ENCODE data around the gene ACSM2A.
"Not testable (repeated sequence)": the region's sequence is repeated elsewhere in the genome, so short reads cannot be mapped to it uniquely, and the experiment has no call there.

ACSM2A gene

GRCh38 chr16:20415541-20415940 is 35.8 kb upstream of the ACSM2A start:
- no peak for TF ChIP-seq CTCF (IDR thresholded peaks at IDR 0.05; ENCODE audit: insufficient read depth, low read length, poor library complexity, severe bottlenecking)
- DNase-seq (ENCODE audit: extremely low read depth, insufficient read length): no peak
- no peak overlapping the region for H3K4me3 ChIP-seq (replicated peaks; ENCODE audit: low read depth, low read length)
- H3K36me3 ChIP-seq (ENCODE audit: control insufficient read depth, insufficient read depth, low read length): no peaks in the 10 kb centered on the region
- no peaks in the 10 kb centered on the region; the same call in none of the 2 replicates for H3K27me3 ChIP-seq (replicated peaks; ENCODE audit: control insufficient read depth, insufficient read depth, low read length)

GRCh38 chr16:20419093-20419492 is 32.2 kb upstream of the ACSM2A start:
- H3K27me3 ChIP-seq (replicated peaks; ENCODE audit: control insufficient read depth, insufficient read depth, low read length); H3K36me3 ChIP-seq (ENCODE audit: control insufficient read depth, insufficient read depth, low read length); DNase-seq (ENCODE audit: extremely low read depth, insufficient read length); H3K4me3 ChIP-seq (replicated peaks; ENCODE audit: low read depth, low read length): not testable (repeated sequence)

GRCh38 chr16:20421748-20422147 is 29.6 kb upstream of the ACSM2A start:
- DNase-seq (ENCODE audit: extremely low read depth, insufficient read length); H3K4me3 ChIP-seq (replicated peaks; ENCODE audit: low read depth, low read length): not testable (repeated sequence)

GRCh38 chr16:20423772-20424128 is 27.6 kb upstream of the ACSM2A start:
- H3K4me3 ChIP-seq (replicated peaks; ENCODE audit: low read depth, low read length); H3K27me3 ChIP-seq (replicated peaks; ENCODE audit: control insufficient read depth, insufficient read depth, low read length); DNase-seq (ENCODE audit: extremely low read depth, insufficient read length); H3K36me3 ChIP-seq (ENCODE audit: control insufficient read depth, insufficient read depth, low read length): not testable (repeated sequence)

More at GRCh38 chr16:20421748-20422147, 29.6 kb upstream of the ACSM2A start:
- H3K36me3 ChIP-seq (ENCODE audit: control insufficient read depth, insufficient read depth, low read length); H3K27me3 ChIP-seq (replicated peaks; ENCODE audit: control insufficient read depth, insufficient read depth, low read length): not testable (repeated sequence)

GRCh38 chr16:20424129-20424866 is 27.0 kb upstream of the ACSM2A start:
- Histone ChIP-seq H3K4me3 (replicated peaks; ENCODE audit: low read depth, low read length) (no peak overlapping the region), H3K36me3 (ENCODE audit: control insufficient read depth, insufficient read depth, low read length) (no peaks in the 10 kb centered on the region), H3K27me3 (replicated peaks; ENCODE audit: control insufficient read depth, insufficient read depth, low read length) (no peaks in the 10 kb centered on the region)
- no peak for TF ChIP-seq CTCF (IDR thresholded peaks at IDR 0.05; ENCODE audit: insufficient read depth, low read length, poor library complexity, severe bottlenecking)
- no peak for DNase-seq (ENCODE audit: extremely low read depth, insufficient read length)

GRCh38 chr16:20427401-20427797 is 23.9 kb upstream of the ACSM2A start:
- not testable (repeated sequence) for H3K4me3 ChIP-seq (replicated peaks; ENCODE audit: low read depth, low read length); H3K36me3 ChIP-seq (ENCODE audit: control insufficient read depth, insufficient read depth, low read length); H3K27me3 ChIP-seq (replicated peaks; ENCODE audit: control insufficient read depth, insufficient read depth, low read length); DNase-seq (ENCODE audit: extremely low read depth, insufficient read length)

- not testable (repeated sequence) for H3K27me3 ChIP-seq (replicated peaks; ENCODE audit: control insufficient read depth, insufficient read depth, low read length); H3K36me3 ChIP-seq (ENCODE audit: control insufficient read depth, insufficient read depth, low read length); DNase-seq (ENCODE audit: extremely low read depth, insufficient read length); H3K4me3 ChIP-seq (replicated peaks; ENCODE audit: low read depth, low read length)
Measured at GRCh38 chr16:20429499-20429898, 21.8 kb upstream of the ACSM2A start.

GRCh38 chr16:20430480-20430879 is 20.8 kb upstream of the ACSM2A start:
- not testable (repeated sequence) for H3K27me3 ChIP-seq (replicated peaks; ENCODE audit: control insufficient read depth, insufficient read depth, low read length); DNase-seq (ENCODE audit: extremely low read depth, insufficient read length); H3K4me3 ChIP-seq (replicated peaks; ENCODE audit: low read depth, low read length); H3K36me3 ChIP-seq (ENCODE audit: control insufficient read depth, insufficient read depth, low read length)

- H3K4me3 ChIP-seq (replicated peaks; ENCODE audit: low read depth, low read length): no peak overlapping the region
- H3K36me3 ChIP-seq (ENCODE audit: control insufficient read depth, insufficient read depth, low read length): no peaks in the 10 kb centered on the region
- TF ChIP-seq CTCF (IDR thresholded peaks at IDR 0.05; ENCODE audit: insufficient read depth, low read length, poor library complexity, severe bottlenecking): no peak
- H3K27me3 ChIP-seq (replicated peaks; ENCODE audit: control insufficient read depth, insufficient read depth, low read length): no peaks in the 10 kb centered on the region
- no peak for DNase-seq (ENCODE audit: extremely low read depth, insufficient read length)
Measured at GRCh38 chr16:20430948-20431347, 20.4 kb upstream of the ACSM2A start.

GRCh38 chr16:20438950-20439349 is 12.4 kb upstream of the ACSM2A start:
- not testable (repeated sequence) for H3K27me3 ChIP-seq (replicated peaks; ENCODE audit: control insufficient read depth, insufficient read depth, low read length); H3K4me3 ChIP-seq (replicated peaks; ENCODE audit: low read depth, low read length); DNase-seq (ENCODE audit: extremely low read depth, insufficient read length); H3K36me3 ChIP-seq (ENCODE audit: control insufficient read depth, insufficient read depth, low read length)

GRCh38 chr16:20439820-20440231 is 11.5 kb upstream of the ACSM2A start:
- not testable (repeated sequence) for H3K27me3 ChIP-seq (replicated peaks; ENCODE audit: control insufficient read depth, insufficient read depth, low read length); H3K36me3 ChIP-seq (ENCODE audit: control insufficient read depth, insufficient read depth, low read length); DNase-seq (ENCODE audit: extremely low read depth, insufficient read length); H3K4me3 ChIP-seq (replicated peaks; ENCODE audit: low read depth, low read length)

Measured in GM06990 (cell line).